AG09319 (cell line): ENCODE measurements around the gene PALS1.

ENCODE experiments used
- DNase-seq: peaks from one replicate; pipeline ENCODE4 v3.0.0-alpha.2; 2010; ENCODE audit warnings: low read depth; ENCODE audit errors: extremely low read depth
- CTCF ChIP-seq: IDR thresholded peaks from 2 replicates; pipeline ENCODE4 v1.5.1; 2011; ENCODE audit warnings: low read depth, mild to moderate bottlenecking, inconsistent platforms, low read length, moderate library complexity

PALS1 gene

GRCh38 chr14:67257906-67258305, 16.7 kb downstream of the PALS1 start:
- no peak for DNase-seq
- TF ChIP-seq CTCF, result no peak

- no peak for TF ChIP-seq CTCF
- no peak for DNase-seq
Measured at GRCh38 chr14:67260965-67261364, 19.7 kb downstream of the PALS1 start.

GRCh38 chr14:67263499-67264149, 22.4 kb downstream of the PALS1 start:
- TF ChIP-seq CTCF, result no peak
- no peak for DNase-seq

- TF ChIP-seq CTCF, result no peak
- no peak for DNase-seq
Measured at GRCh38 chr14:67265131-67265530, 23.9 kb downstream of the PALS1 start.

- no peak for TF ChIP-seq CTCF
Measured at GRCh38 chr14:67267576-67268328, 26.5 kb downstream of the PALS1 start.

GRCh38 chr14:67268426-67269150, 27.4 kb downstream of the PALS1 start:
- no peak for TF ChIP-seq CTCF
- DNase-seq, result no peak

More at GRCh38 chr14:67267576-67268328, 26.5 kb downstream of the PALS1 start:
- no peak for DNase-seq
